Endothelial cell of umbilical vein (primary cell): Measurements from ENCODE around the gene BASP1. TPM values are rescaled to one million over a fixed set of nuclear protein-coding genes. Genes with fewer than 3 reads are reported as not detected.

ENCODE experiments used
- BruUV-seq: library from RNA; stranded (reverse); fragments of 400-500 nt; replicated peaks from 2 replicates; lab custom pipeline; 2021; lab: Mats Ljungman, UMichigan
- CTCF ChIA-PET: fragments of 300-600, 350-600 bp; sonication (Branson Sonifier 250); formaldehyde crosslinking; loops from one replicate; lab custom pipeline; 2021; ENCODE audit warnings: antibody characterized with exemption, inconsistent platforms; lab: Charles Lee
- POLR2A ChIA-PET: fragments of 300-600, 350-600 bp; sonication (Branson Sonifier 250); formaldehyde crosslinking; loops from one replicate; lab custom pipeline; 2021; ENCODE audit warnings: antibody characterized with exemption, inconsistent platforms; lab: Charles Lee
- DNase-seq: peaks from one replicate; pipeline ENCODE4 v3.0.0-alpha.2; 2011; ENCODE audit warnings: low read depth, low spot score
- FAIRE-seq: peaks from 2 replicates; lab custom pipeline; 2011; peaks lifted over from hg19 to GRCh38; lab: Jason Lieb, UNC
- H2AFZ ChIP-seq: 2 replicates; pipeline ENCODE4 v1.6.0; 2012; ENCODE audit warnings: low read depth, low read length, control low read depth, inconsistent platforms
- H3K27ac ChIP-seq: 2 replicates; pipeline ENCODE4 v1.5.1; 2011; ENCODE audit warnings: low read depth, mild to moderate bottlenecking, control low read depth, low read length, moderate library complexity; ENCODE audit not compliant: insufficient read depth
- H3K27me3 ChIP-seq, 2 experiments: 2 replicates each; pipeline versions ENCODE4 v1.6.0 to v1.6.1; 2011; ENCODE audit warnings: low read length in 2 of 2, mixed read lengths in 1 of 2; ENCODE audit not compliant: control insufficient read depth in 2 of 2, insufficient read depth in 2 of 2
- H3K36me3 ChIP-seq, 2 experiments: 2 replicates in 1 of 2; 3 replicates in 1 of 2; pipeline ENCODE4 v1.5.1; 2011; ENCODE audit warnings: low read length in 2 of 2, mild to moderate bottlenecking in 1 of 2, moderate library complexity in 1 of 2; ENCODE audit not compliant: control insufficient read depth in 2 of 2, insufficient read depth in 2 of 2; ENCODE audit errors: extremely low read depth in 1 of 2
- H3K4me1 ChIP-seq: 3 replicates; pipeline ENCODE4 v1.5.1; 2011; ENCODE audit warnings: mild to moderate bottlenecking, low read length; ENCODE audit not compliant: control insufficient read depth, insufficient read depth; ENCODE audit errors: extremely low read depth
- H3K4me2 ChIP-seq: 2 replicates; pipeline ENCODE4 v1.6.1; 2011; ENCODE audit warnings: low read length, control low read depth, mixed read lengths; ENCODE audit not compliant: insufficient read depth
- H3K4me3 ChIP-seq, 3 experiments: fragments of 200-600 bp in 1 of 3; sonication (generic), shearing (Covaris generic) in 1 of 3; replicated peaks in 1 of 3; 2 replicates each; pipeline ENCODE4 v1.5.1; 2011 to 2016; ENCODE audit warnings: control low read depth in 3 of 3, low read length in 3 of 3, mild to moderate bottlenecking in 2 of 3, inconsistent platforms in 1 of 3, low read depth in 1 of 3, moderate library complexity in 1 of 3; ENCODE audit not compliant: insufficient read depth in 1 of 3
- H3K79me2 ChIP-seq: 2 replicates; pipeline ENCODE4 v1.6.0; 2012; ENCODE audit warnings: low read length, inconsistent platforms; ENCODE audit not compliant: control insufficient read depth, insufficient read depth
- H3K9ac ChIP-seq: replicated peaks from 2 replicates; pipeline ENCODE3; 2011; ENCODE audit warnings: low read length, control low read depth; ENCODE audit not compliant: insufficient read depth; ENCODE audit errors: extremely low read depth
- H3K9me1 ChIP-seq: replicated peaks from 3 replicates; pipeline ENCODE4 v1.6.0; 2011; ENCODE audit warnings: mild to moderate bottlenecking, low read length; ENCODE audit not compliant: control insufficient read depth, insufficient read depth; ENCODE audit errors: extremely low read depth
- H3K9me3 ChIP-seq: replicated peaks from 2 replicates; pipeline ENCODE4 v1.5.1; 2012; ENCODE audit warnings: low read length, inconsistent platforms; ENCODE audit not compliant: control insufficient read depth, insufficient read depth
- H4K20me1 ChIP-seq: replicated peaks from 2 replicates; pipeline ENCODE3; 2011; ENCODE audit warnings: mild to moderate bottlenecking, low read length; ENCODE audit not compliant: control insufficient read depth, insufficient read depth; ENCODE audit errors: extremely low read depth
- EZH2 ChIP-seq: IDR thresholded peaks from 2 replicates; pipeline ENCODE4 v1.6.1; 2012; ENCODE audit warnings: borderline replicate concordance, low read depth, mild to moderate bottlenecking, moderate library complexity, low read length, inconsistent platforms; ENCODE audit not compliant: severe bottlenecking
- FOS ChIP-seq: IDR thresholded peaks from 2 replicates; pipeline ENCODE4 v1.6.1; 2011; ENCODE audit warnings: mild to moderate bottlenecking, low read length, moderate library complexity, borderline replicate concordance; ENCODE audit not compliant: insufficient read depth
- GATA2 ChIP-seq: IDR thresholded peaks from 2 replicates; pipeline ENCODE4 v1.7.0; 2011; ENCODE audit warnings: low read depth, mild to moderate bottlenecking, moderate library complexity, mixed read lengths, low read length; ENCODE audit not compliant: insufficient read length, insufficient read depth
- JUN ChIP-seq: IDR thresholded peaks from 2 replicates; pipeline ENCODE4 v1.6.1; 2011; ENCODE audit warnings: borderline replicate concordance, low read depth; ENCODE audit not compliant: insufficient read length, insufficient read depth
- MAX ChIP-seq: IDR thresholded peaks from 2 replicates; pipeline ENCODE4 v1.6.1; 2011; ENCODE audit not compliant: insufficient read depth, insufficient read length
- MYC ChIP-seq: IDR thresholded peaks from one replicate; pipeline ENCODE4 v1.6.1; 2011; ENCODE audit warnings: mild to moderate bottlenecking, low read depth, low read length
- POLR2A ChIP-seq: IDR thresholded peaks from 2 replicates; pipeline ENCODE4 v1.6.1; 2012; ENCODE audit warnings: low read depth, mild to moderate bottlenecking, control low read depth, low read length
- POLR2AphosphoS5 ChIP-seq: IDR thresholded peaks from 2 replicates; pipeline ENCODE4 v1.6.1; 2012; ENCODE audit warnings: low read depth, mild to moderate bottlenecking, control low read depth, low read length, moderate library complexity; ENCODE audit not compliant: insufficient read depth
- dilution Hi-C: fragments of 300-500 bp; cut with MboI; formaldehyde crosslinking; loops from one replicate; pipeline ENCODE4 v1.15.0; 2019; ENCODE audit warnings: low sequenced_read_pairs; ENCODE audit not compliant: extremely low pct_ligation_motif_present
- intact Hi-C: fragments of 100-400 bp; cut with micrococcal nuclease; formaldehyde crosslinking; loops from one replicate; pipeline ENCODE4 v1.10.0; 2022
- polyA plus RNA-seq, 4 experiments: library from polyadenylated mRNA; depleted of rRNA in 3 of 4; stranded (reverse) in 3 of 4; unstranded in 1 of 4; fragments of >200 nt; gene quantifications; 2 replicates each; pipeline versions ENCODE4 v1.2.1 to v1.2.3, GENCODE V29; 2011 to 2012; ENCODE audit warnings: missing spikeins in 1 of 4
- total RNA-seq: library from RNA; stranded (reverse); gene quantifications from 2 replicates; pipeline ENCODE4 v1.2.3, GENCODE V29; 2021
- TF ChIP-seq, protein P1 (sequence below), 2 donors: IDR thresholded peaks; 1 replicate in 1 of 2; 2 replicates in 1 of 2; pipeline ENCODE4 v1.5.1; 2011; ENCODE audit warnings: low read length in 2 of 2, mild to moderate bottlenecking in 2 of 2, moderate library complexity in 2 of 2, control low read depth in 1 of 2, inconsistent platforms in 1 of 2, low read depth in 1 of 2; ENCODE audit not compliant: insufficient read depth in 1 of 2; ENCODE audit errors: extremely low read depth in 1 of 2

BASP1 gene
- total and polyA plus RNA-seq, 2 donors (not counting 3 experiments of a cell fraction or from before 2014, with no cell fraction given): 69.4 to 79.3 TPM

DNA sequence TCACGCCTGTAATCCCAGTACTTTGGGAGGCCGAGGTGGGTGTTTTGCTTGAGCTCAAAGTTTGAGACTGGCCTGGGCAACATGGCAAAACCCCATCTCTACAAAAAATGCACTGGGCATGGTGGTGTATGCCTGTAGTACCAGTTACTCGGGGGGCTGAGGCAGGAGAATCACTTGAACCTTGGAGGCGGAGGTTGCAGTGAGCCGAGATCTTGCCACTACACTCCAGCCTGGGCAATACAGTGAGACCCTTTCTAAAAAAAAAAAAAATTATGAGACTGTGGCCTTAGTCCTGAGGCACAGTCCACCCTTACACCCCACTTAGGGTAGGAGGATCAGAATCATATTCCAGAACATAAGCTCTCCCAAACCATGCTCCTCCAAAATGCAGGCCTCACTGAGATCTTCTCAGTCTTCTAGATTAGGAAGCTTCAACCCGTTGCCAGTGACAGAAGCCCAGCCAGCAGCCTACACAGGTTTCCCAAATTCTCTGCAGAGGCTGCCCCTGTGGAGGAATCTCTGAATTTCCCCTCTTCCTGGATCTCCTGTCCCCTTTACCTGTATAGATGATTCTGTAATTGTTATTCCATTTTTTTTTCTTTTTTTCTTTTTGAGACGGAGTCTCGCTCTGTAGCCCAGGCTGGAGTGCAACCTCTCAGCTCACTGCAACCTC, 77.3 kb downstream of the BASP1 start:
- Histone ChIP-seq H3K4me2 (no peak overlapping the region), H3K27me3 (peaks cover 3% of the 10 kb centered on the region in 2 experiments), H3K4me3 (no peak overlapping the region), H3K9ac (no peak overlapping the region), H3K9me3 (no peaks in the 10 kb centered on the region), H2AFZ (no peak overlapping the region), H3K9me1 (no peaks in the 10 kb centered on the region), H3K36me3 (no peaks in the 10 kb centered on the region), H3K27ac (no peak overlapping the region), H3K79me2 (no peaks in the 10 kb centered on the region), H3K4me1 (no peaks in the 10 kb centered on the region), H4K20me1 (no peaks in the 10 kb centered on the region)
- intact Hi-C loops: no loop called here
- BruUV-seq: no TSS peak
- POLR2A ChIA-PET: no interaction called here
- no peak for FAIRE-seq
- CTCF ChIA-PET: interaction anchor here (1.0 to 1.4 kb wide), 2 partner anchors 16 to 79 kb away, joined by 3 to 7 read pairs; no protein-coding TSS in a partner anchor
- dilution Hi-C loops: no loop called here
- no peak for DNase-seq
- no peak for TF ChIP-seq POLR2AphosphoS5

DNA sequence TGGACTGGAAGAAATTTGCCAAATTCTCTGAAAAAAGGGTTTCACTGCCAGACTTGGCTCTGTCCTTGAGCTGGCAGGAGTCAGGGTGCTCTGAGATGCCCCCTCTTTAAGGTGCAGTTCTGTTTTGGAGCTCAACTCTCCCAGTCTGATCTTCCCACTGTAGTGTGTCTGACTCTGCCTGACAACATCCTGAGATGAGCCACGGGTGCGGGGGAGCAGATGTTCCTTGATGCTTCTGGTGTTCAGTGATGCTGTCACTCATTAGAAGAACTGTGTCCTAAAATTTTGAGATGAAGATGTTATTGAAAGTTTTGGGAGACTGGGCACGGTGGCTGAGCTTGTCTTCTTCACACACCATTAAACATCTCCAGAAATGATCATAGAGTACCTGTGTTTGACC, 78.2 kb downstream of the BASP1 start:
- no peak overlapping the region for H3K9ac ChIP-seq
- H3K27me3 ChIP-seq: peaks cover 3% of the 10 kb centered on the region in 2 experiments
- ChIA-PET POLR2A (no interaction called here), CTCF (interaction anchor here (1.4 kb wide), 1 partner anchor 79 kb away, joined by 7 read pairs; no protein-coding TSS in a partner anchor)
- DNase-seq: no peak
- dilution Hi-C loops (no loop called here), intact Hi-C loops (no loop called here)
- no peaks in the 10 kb centered on the region for H3K36me3 ChIP-seq
- no peaks in the 10 kb centered on the region for H3K9me3 ChIP-seq
- no peaks in the 10 kb centered on the region for H4K20me1 ChIP-seq
- no TSS peak for BruUV-seq
- H3K9me1 ChIP-seq: no peaks in the 10 kb centered on the region
- TF ChIP-seq MAX: no peak
- TF ChIP-seq MYC: no peak
- no peak for TF ChIP-seq JUN
- TF ChIP-seq, protein P1, sequence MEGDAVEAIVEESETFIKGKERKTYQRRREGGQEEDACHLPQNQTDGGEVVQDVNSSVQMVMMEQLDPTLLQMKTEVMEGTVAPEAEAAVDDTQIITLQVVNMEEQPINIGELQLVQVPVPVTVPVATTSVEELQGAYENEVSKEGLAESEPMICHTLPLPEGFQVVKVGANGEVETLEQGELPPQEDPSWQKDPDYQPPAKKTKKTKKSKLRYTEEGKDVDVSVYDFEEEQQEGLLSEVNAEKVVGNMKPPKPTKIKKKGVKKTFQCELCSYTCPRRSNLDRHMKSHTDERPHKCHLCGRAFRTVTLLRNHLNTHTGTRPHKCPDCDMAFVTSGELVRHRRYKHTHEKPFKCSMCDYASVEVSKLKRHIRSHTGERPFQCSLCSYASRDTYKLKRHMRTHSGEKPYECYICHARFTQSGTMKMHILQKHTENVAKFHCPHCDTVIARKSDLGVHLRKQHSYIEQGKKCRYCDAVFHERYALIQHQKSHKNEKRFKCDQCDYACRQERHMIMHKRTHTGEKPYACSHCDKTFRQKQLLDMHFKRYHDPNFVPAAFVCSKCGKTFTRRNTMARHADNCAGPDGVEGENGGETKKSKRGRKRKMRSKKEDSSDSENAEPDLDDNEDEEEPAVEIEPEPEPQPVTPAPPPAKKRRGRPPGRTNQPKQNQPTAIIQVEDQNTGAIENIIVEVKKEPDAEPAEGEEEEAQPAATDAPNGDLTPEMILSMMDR (IDR thresholded peaks at IDR 0.05; ENCODE audit: extremely low read depth in 1 of 2, insufficient read depth in 1 of 2, low read depth in 1 of 2, low read length in 2 of 2): no peak
- TF ChIP-seq EZH2: no peak
- TF ChIP-seq POLR2AphosphoS5: no peak
- no peak for TF ChIP-seq FOS
- no peak for TF ChIP-seq POLR2A
- no peak for TF ChIP-seq GATA2
- FAIRE-seq: no peak
- no peak overlapping the region for H3K4me2 ChIP-seq
- H3K79me2 ChIP-seq: no peaks in the 10 kb centered on the region
- no peak overlapping the region for H3K27ac ChIP-seq
- no peak overlapping the region for H3K4me3 ChIP-seq
- no peaks in the 10 kb centered on the region for H3K4me1 ChIP-seq
- H2AFZ ChIP-seq: no peak overlapping the region
